Loucy (cell line): ENCODE measurements around the gene DNPEP.

Experiments used
- H2AFZ ChIP-seq: fragments of 200-600 bp; sonication (generic); 2 replicates; pipeline ENCODE4 v1.6.0; 2016; ENCODE audit warnings: antibody characterized with exemption, mild to moderate bottlenecking, low read length, moderate library complexity
- H3F3A ChIP-seq: fragments of 200-600 bp; 2 replicates; pipeline ENCODE4 v1.6.0; 2016; ENCODE audit warnings: antibody characterized with exemption, low read depth, mild to moderate bottlenecking
- H3K27me3 ChIP-seq: fragments of 200-600 bp; sonication (generic); 2 replicates; pipeline ENCODE4 v1.6.1; 2014; ENCODE audit warnings: low read length, mild to moderate bottlenecking; ENCODE audit not compliant: insufficient read depth, poor library complexity, severe bottlenecking
- H3K36me3 ChIP-seq: fragments of 200-600 bp; sonication (generic); 2 replicates; pipeline ENCODE4 v1.6.1; 2016; ENCODE audit warnings: low read length; ENCODE audit not compliant: insufficient read depth
- H3K4me1 ChIP-seq: fragments of 200-600 bp; sonication (generic); 2 replicates; pipeline ENCODE4 v1.5.1; 2014; ENCODE audit warnings: low read length, mild to moderate bottlenecking; ENCODE audit not compliant: insufficient read depth, poor library complexity, severe bottlenecking
- H3K4me2 ChIP-seq: fragments of 200-600 bp; sonication (generic); 2 replicates; pipeline ENCODE4 v1.6.0; 2014; ENCODE audit warnings: antibody characterized with exemption, low read length, low read depth, mild to moderate bottlenecking; ENCODE audit not compliant: poor library complexity, severe bottlenecking
- H3K4me3 ChIP-seq: fragments of 200-600 bp; sonication (generic); 2 replicates; pipeline ENCODE4 v1.5.1; 2014; ENCODE audit warnings: low read length, mild to moderate bottlenecking, mixed read lengths; ENCODE audit not compliant: poor library complexity, severe bottlenecking
- H3K79me2 ChIP-seq: fragments of 200-600 bp; sonication (generic); 2 replicates; pipeline ENCODE4 v1.6.1; 2014; ENCODE audit warnings: low read length; ENCODE audit not compliant: insufficient read depth
- H3K9ac ChIP-seq: fragments of 200-600 bp; sonication (generic); 2 replicates; pipeline ENCODE4 v1.6.0; 2014; ENCODE audit warnings: mild to moderate bottlenecking, low read depth, low read length, moderate library complexity; ENCODE audit not compliant: poor library complexity, severe bottlenecking
- H3K9me2 ChIP-seq: fragments of 200-600 bp; sonication (generic); replicated peaks from 2 replicates; pipeline ENCODE4 v1.6.1; 2016; ENCODE audit warnings: low read depth, low read length, mixed read lengths
- H3K9me3 ChIP-seq: fragments of 200-600 bp; sonication (generic); 2 replicates; pipeline ENCODE4 v1.6.1; 2014; ENCODE audit warnings: mild to moderate bottlenecking, antibody characterized with exemption, low read length, low read depth; ENCODE audit not compliant: insufficient read depth
- H4K20me1 ChIP-seq: fragments of 200-600 bp; sonication (generic); 2 replicates; pipeline ENCODE4 v1.6.0; 2014; ENCODE audit warnings: antibody characterized with exemption, low read length, mild to moderate bottlenecking; ENCODE audit not compliant: insufficient read depth, poor library complexity, severe bottlenecking
- CTCF ChIP-seq: fragments of 200-600 bp; sonication (generic); conservative IDR thresholded peaks from 2 replicates; pipeline ENCODE4 v1.5.1; 2014; ENCODE audit warnings: mild to moderate bottlenecking, antibody characterized with exemption, low read length
- EZH2phosphoT487 ChIP-seq: fragments of 200-600 bp; IDR thresholded peaks from 2 replicates; pipeline ENCODE4 v1.6.1; 2018; ENCODE audit warnings: antibody characterized with exemption, mild to moderate bottlenecking, moderate library complexity, borderline replicate concordance

Gene DNPEP

GRCh38 chr2:219423652-219424377 is 36.1 kb upstream of the DNPEP start:
- no peaks in the 10 kb centered on the region for H3K36me3 ChIP-seq
- no peaks in the 10 kb centered on the region for H3F3A ChIP-seq
- no peaks in the 10 kb centered on the region for H3K79me2 ChIP-seq
- H3K4me3 ChIP-seq: no peak overlapping the region
- TF ChIP-seq EZH2phosphoT487: no peak
- no peak for TF ChIP-seq CTCF
- H3K27me3 ChIP-seq: no peaks in the 10 kb centered on the region
- no peak overlapping the region for H3K4me2 ChIP-seq
- no peaks in the 10 kb centered on the region for H3K9me3 ChIP-seq
- no peak overlapping the region for H3K9ac ChIP-seq
- no peak overlapping the region for H2AFZ ChIP-seq
- H3K9me2 ChIP-seq: no peaks in the 10 kb centered on the region
- no peaks in the 10 kb centered on the region for H3K4me1 ChIP-seq
- H4K20me1 ChIP-seq: no peaks in the 10 kb centered on the region

GRCh38 chr2:219422952-219423534 is 35.3 kb upstream of the DNPEP start:
- no peaks in the 10 kb centered on the region for H3K9me3 ChIP-seq
- no peaks in the 10 kb centered on the region for H3K27me3 ChIP-seq
- no peaks in the 10 kb centered on the region for H3K79me2 ChIP-seq
- no peak overlapping the region for H3K9ac ChIP-seq
- TF ChIP-seq EZH2phosphoT487: no peak
- no peak for TF ChIP-seq CTCF
- H3F3A ChIP-seq: no peaks in the 10 kb centered on the region
- H3K4me3 ChIP-seq: no peak overlapping the region
- no peak overlapping the region for H3K4me2 ChIP-seq
- no peaks in the 10 kb centered on the region for H3K36me3 ChIP-seq
- H4K20me1 ChIP-seq: no peaks in the 10 kb centered on the region
- no peaks in the 10 kb centered on the region for H3K4me1 ChIP-seq
- no peak overlapping the region for H2AFZ ChIP-seq
- H3K9me2 ChIP-seq: no peaks in the 10 kb centered on the region

- Histone ChIP-seq H3K4me3 (no peak overlapping the region), H3K27me3 (no peaks in the 10 kb centered on the region), H3K9me3 (no peaks in the 10 kb centered on the region), H3K79me2 (no peaks in the 10 kb centered on the region), H3K36me3 (no peaks in the 10 kb centered on the region), H3K9me2 (no peaks in the 10 kb centered on the region), H3F3A (no peaks in the 10 kb centered on the region), H2AFZ (no peak overlapping the region), H4K20me1 (no peaks in the 10 kb centered on the region), H3K4me1 (no peaks in the 10 kb centered on the region), H3K4me2 (no peak overlapping the region), H3K9ac (no peak overlapping the region)
- TF ChIP-seq EZH2phosphoT487 (no peak), CTCF (no peak)
These were observed 33.6 kb upstream of the DNPEP start for GRCh38 chr2:219421323-219421722.
